Left ventricle myocardium inferior (tissue), 1 donor: Measurements from ENCODE around the gene ARIH1. TPM values are rescaled to one million over a fixed set of nuclear protein-coding genes. Genes with fewer than 3 reads are reported as not detected.

Experiments
- DNase-seq: peaks from one replicate; pipeline ENCODE4 v3.0.0-alpha.2; 2020
- H3K27ac ChIP-seq: fragments of 200-600 bp; replicated peaks from 2 replicates; pipeline ENCODE4 v1.8.0; 2021
- H3K27me3 ChIP-seq: fragments of 200-600 bp; 2 replicates; pipeline ENCODE4 v1.8.0; 2021; ENCODE audit warnings: low read depth
- H3K36me3 ChIP-seq: fragments of 200-600 bp; 2 replicates; pipeline ENCODE4 v1.8.0; 2021
- H3K4me1 ChIP-seq: fragments of 200-600 bp; 2 replicates; pipeline ENCODE4 v1.8.0; 2021
- H3K4me3 ChIP-seq: fragments of 200-600 bp; 2 replicates; pipeline ENCODE4 v1.8.0; 2021; ENCODE audit warnings: mild to moderate bottlenecking, moderate library complexity
- H3K9me3 ChIP-seq: fragments of 200-600 bp; replicated peaks from 2 replicates; pipeline ENCODE4 v1.8.0; 2021
- CTCF ChIP-seq: fragments of 200-600 bp; IDR thresholded peaks from 2 replicates; pipeline ENCODE4 v1.8.0; 2021; ENCODE audit warnings: antibody characterized with exemption, mild to moderate bottlenecking, borderline replicate concordance
- intact Hi-C: fragments of 100-400 bp; cut with micrococcal nuclease; formaldehyde crosslinking; loops from one replicate; pipeline ENCODE4 v1.11.0; 2022
- total RNA-seq: library from RNA; stranded (reverse); fragmentation: NEBNext Ultra II Directional; extraction: Animal tissue kit (Norgen Biotek cat#: 25700); gene quantifications from one replicate; pipeline ENCODE4 v1.2.1, GENCODE V29; 2021
- donor health status: DM: no; HTN: yes; CAD: no; lungs with severe emphysema.

Gene ARIH1
- total RNA-seq, 1 donor from 2014 or later = 179 TPM

- intact Hi-C loops = no loop called here
- DNase-seq = no peak
- Histone ChIP-seq H3K27ac (no peak overlapping the region), H3K27me3 (no peaks in the 10 kb centered on the region), H3K9me3 (peaks cover 4% of the 10 kb centered on the region), H3K36me3 (peaks cover 20% of the 10 kb centered on the region), H3K4me1 (peaks cover 91% of the 10 kb centered on the region), H3K4me3 (no peak overlapping the region)
- TF ChIP-seq CTCF = no peak
These were observed 7.0 kb downstream of the ARIH1 start for GRCh38 chr15:72481015-72481659.

- Histone ChIP-seq H3K4me1 (peaks cover 91% of the 10 kb centered on the region), H3K4me3 (no peak overlapping the region), H3K27me3 (no peaks in the 10 kb centered on the region), H3K36me3 (peaks cover 20% of the 10 kb centered on the region), H3K27ac (no peak overlapping the region), H3K9me3 (peaks cover 4% of the 10 kb centered on the region)
- no peak for DNase-seq
- no peak for TF ChIP-seq CTCF
- intact Hi-C loops = no loop called here
These were observed 8.1 kb downstream of the ARIH1 start for GRCh38 chr15:72482275-72482674.

- no peak overlapping the region for H3K27ac ChIP-seq
- H3K27me3 ChIP-seq = no peaks in the 10 kb centered on the region
- peaks cover 4% of the 10 kb centered on the region for H3K9me3 ChIP-seq
- DNase-seq = no peak
- H3K4me3 ChIP-seq = no peak overlapping the region
- intact Hi-C loops = no loop called here
- H3K4me1 ChIP-seq = peaks cover 91% of the 10 kb centered on the region
- H3K36me3 ChIP-seq = peaks cover 14% of the 10 kb centered on the region
- no peak for TF ChIP-seq CTCF
These were observed 9.1 kb downstream of the ARIH1 start for GRCh38 chr15:72483279-72483678.

- Histone ChIP-seq H3K9me3 (peaks cover 4% of the 10 kb centered on the region), H3K36me3 (no peaks in the 10 kb centered on the region), H3K27me3 (no peaks in the 10 kb centered on the region), H3K4me1 (peaks cover 91% of the 10 kb centered on the region), H3K4me3 (no peak overlapping the region), H3K27ac (no peak overlapping the region)
- DNase-seq = no peak
- no peak for TF ChIP-seq CTCF
- intact Hi-C loops = no loop called here
These were observed 12.0 kb downstream of the ARIH1 start for GRCh38 chr15:72486144-72486543.

- no peak overlapping the region for H3K27ac ChIP-seq
- H3K4me3 ChIP-seq = no peak overlapping the region
- no peak for TF ChIP-seq CTCF
- no peaks in the 10 kb centered on the region for H3K36me3 ChIP-seq
- no peaks in the 10 kb centered on the region for H3K27me3 ChIP-seq
- peaks cover 91% of the 10 kb centered on the region for H3K4me1 ChIP-seq
- H3K9me3 ChIP-seq = peaks cover 4% of the 10 kb centered on the region
- intact Hi-C loops = no loop called here
- no peak for DNase-seq
These were observed 13.1 kb downstream of the ARIH1 start for GRCh38 chr15:72487070-72487797.
